Measurements from ENCODE around the gene ZNF71. TPM values are rescaled to one million over a fixed set of nuclear protein-coding genes. Genes with fewer than 3 reads are reported as not detected.
A peak's percentile ranks its signal among the peaks of the same experiment; 100 is the strongest.

ZNF71 gene
- total RNA-seq, 1 experiment from 2014 or later = 8.0 TPM

- TF ChIP-seq, protein P1, sequence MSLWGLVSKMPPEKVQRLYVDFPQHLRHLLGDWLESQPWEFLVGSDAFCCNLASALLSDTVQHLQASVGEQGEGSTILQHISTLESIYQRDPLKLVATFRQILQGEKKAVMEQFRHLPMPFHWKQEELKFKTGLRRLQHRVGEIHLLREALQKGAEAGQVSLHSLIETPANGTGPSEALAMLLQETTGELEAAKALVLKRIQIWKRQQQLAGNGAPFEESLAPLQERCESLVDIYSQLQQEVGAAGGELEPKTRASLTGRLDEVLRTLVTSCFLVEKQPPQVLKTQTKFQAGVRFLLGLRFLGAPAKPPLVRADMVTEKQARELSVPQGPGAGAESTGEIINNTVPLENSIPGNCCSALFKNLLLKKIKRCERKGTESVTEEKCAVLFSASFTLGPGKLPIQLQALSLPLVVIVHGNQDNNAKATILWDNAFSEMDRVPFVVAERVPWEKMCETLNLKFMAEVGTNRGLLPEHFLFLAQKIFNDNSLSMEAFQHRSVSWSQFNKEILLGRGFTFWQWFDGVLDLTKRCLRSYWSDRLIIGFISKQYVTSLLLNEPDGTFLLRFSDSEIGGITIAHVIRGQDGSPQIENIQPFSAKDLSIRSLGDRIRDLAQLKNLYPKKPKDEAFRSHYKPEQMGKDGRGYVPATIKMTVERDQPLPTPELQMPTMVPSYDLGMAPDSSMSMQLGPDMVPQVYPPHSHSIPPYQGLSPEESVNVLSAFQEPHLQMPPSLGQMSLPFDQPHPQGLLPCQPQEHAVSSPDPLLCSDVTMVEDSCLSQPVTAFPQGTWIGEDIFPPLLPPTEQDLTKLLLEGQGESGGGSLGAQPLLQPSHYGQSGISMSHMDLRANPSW (CRISPR knock-in tag; conservative IDR thresholded peaks at IDR 0.05; ENCODE audit: low read depth) = no peak
- TF ChIP-seq TP53 (CRISPR knock-in tag; IDR thresholded peaks at IDR 0.05) (no peak), JUN (CRISPR knock-in tag; IDR thresholded peaks at IDR 0.05) (no peak), MYBL2 (CRISPR knock-in tag; IDR thresholded peaks at IDR 0.05) (no peak), ZNF317 (CRISPR knock-in tag; IDR thresholded peaks at IDR 0.05; ENCODE audit: borderline replicate concordance, low read depth) (no peak), ZNF138 (CRISPR knock-in tag; conservative IDR thresholded peaks at IDR 0.05) (no peak)
- TF ChIP-seq, protein P2, sequence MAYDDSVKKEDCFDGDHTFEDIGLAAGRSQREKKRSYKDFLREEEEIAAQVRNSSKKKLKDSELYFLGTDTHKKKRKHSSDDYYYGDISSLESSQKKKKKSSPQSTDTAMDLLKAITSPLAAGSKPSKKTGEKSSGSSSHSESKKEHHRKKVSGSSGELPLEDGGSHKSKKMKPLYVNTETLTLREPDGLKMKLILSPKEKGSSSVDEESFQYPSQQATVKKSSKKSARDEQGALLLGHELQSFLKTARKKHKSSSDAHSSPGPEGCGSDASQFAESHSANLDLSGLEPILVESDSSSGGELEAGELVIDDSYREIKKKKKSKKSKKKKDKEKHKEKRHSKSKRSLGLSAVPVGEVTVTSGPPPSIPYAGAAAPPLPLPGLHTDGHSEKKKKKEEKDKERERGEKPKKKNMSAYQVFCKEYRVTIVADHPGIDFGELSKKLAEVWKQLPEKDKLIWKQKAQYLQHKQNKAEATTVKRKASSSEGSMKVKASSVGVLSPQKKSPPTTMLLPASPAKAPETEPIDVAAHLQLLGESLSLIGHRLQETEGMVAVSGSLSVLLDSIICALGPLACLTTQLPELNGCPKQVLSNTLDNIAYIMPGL (CRISPR knock-in tag; IDR thresholded peaks at IDR 0.05) = no peak
These were observed 32.3 kb upstream of the ZNF71 start (continued) for GRCh38 chr19:56562766-56563165.

- CTCF ChIA-PET = interaction anchor here (1.0 kb wide), 1 partner anchor 257 kb away, joined by 3 read pairs; no protein-coding TSS in a partner anchor
These were observed 28.2 kb upstream of the ZNF71 start for GRCh38 chr19:56566904-56567273.

More at GRCh38 chr19:56566904-56567273, 28.2 kb upstream of the ZNF71 start:
- Mint-ChIP-seq H3K4me1 (peaks cover 4% of the 10 kb centered on the region), H3K4me3 (peak overlapping the region; percentile 97), H3K27me3 (ENCODE audit: low read depth) (peaks cover 6% of the 10 kb centered on the region), H3K36me3 (peaks cover 65% of the 10 kb centered on the region), H3K9me3 (peaks cover 65% of the 10 kb centered on the region), H3K27ac (no peak overlapping the region)
- TF ChIP-seq FOXP1 (CRISPR knock-in tag; IDR thresholded peaks at IDR 0.05; ENCODE audit: borderline replicate concordance) = no peak
- TF ChIP-seq, protein P3, sequence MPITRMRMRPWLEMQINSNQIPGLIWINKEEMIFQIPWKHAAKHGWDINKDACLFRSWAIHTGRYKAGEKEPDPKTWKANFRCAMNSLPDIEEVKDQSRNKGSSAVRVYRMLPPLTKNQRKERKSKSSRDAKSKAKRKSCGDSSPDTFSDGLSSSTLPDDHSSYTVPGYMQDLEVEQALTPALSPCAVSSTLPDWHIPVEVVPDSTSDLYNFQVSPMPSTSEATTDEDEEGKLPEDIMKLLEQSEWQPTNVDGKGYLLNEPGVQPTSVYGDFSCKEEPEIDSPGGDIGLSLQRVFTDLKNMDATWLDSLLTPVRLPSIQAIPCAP (CRISPR knock-in tag; IDR thresholded peaks at IDR 0.05) = no peak
- TF ChIP-seq FOXP4 (CRISPR knock-in tag; IDR thresholded peaks at IDR 0.05) = no peak
- no peak for TF ChIP-seq IRF2 (CRISPR knock-in tag; IDR thresholded peaks at IDR 0.05; ENCODE audit: borderline replicate concordance, low read depth)
- TF ChIP-seq, protein P4, sequence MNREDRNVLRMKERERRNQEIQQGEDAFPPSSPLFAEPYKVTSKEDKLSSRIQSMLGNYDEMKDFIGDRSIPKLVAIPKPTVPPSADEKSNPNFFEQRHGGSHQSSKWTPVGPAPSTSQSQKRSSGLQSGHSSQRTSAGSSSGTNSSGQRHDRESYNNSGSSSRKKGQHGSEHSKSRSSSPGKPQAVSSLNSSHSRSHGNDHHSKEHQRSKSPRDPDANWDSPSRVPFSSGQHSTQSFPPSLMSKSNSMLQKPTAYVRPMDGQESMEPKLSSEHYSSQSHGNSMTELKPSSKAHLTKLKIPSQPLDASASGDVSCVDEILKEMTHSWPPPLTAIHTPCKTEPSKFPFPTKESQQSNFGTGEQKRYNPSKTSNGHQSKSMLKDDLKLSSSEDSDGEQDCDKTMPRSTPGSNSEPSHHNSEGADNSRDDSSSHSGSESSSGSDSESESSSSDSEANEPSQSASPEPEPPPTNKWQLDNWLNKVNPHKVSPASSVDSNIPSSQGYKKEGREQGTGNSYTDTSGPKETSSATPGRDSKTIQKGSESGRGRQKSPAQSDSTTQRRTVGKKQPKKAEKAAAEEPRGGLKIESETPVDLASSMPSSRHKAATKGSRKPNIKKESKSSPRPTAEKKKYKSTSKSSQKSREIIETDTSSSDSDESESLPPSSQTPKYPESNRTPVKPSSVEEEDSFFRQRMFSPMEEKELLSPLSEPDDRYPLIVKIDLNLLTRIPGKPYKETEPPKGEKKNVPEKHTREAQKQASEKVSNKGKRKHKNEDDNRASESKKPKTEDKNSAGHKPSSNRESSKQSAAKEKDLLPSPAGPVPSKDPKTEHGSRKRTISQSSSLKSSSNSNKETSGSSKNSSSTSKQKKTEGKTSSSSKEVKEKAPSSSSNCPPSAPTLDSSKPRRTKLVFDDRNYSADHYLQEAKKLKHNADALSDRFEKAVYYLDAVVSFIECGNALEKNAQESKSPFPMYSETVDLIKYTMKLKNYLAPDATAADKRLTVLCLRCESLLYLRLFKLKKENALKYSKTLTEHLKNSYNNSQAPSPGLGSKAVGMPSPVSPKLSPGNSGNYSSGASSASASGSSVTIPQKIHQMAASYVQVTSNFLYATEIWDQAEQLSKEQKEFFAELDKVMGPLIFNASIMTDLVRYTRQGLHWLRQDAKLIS (CRISPR knock-in tag; IDR thresholded peaks at IDR 0.05; ENCODE audit: borderline replicate concordance) = no peak
- no peak for TF ChIP-seq MAX (CRISPR knock-in tag; IDR thresholded peaks at IDR 0.05)
- TF ChIP-seq, protein P5, sequence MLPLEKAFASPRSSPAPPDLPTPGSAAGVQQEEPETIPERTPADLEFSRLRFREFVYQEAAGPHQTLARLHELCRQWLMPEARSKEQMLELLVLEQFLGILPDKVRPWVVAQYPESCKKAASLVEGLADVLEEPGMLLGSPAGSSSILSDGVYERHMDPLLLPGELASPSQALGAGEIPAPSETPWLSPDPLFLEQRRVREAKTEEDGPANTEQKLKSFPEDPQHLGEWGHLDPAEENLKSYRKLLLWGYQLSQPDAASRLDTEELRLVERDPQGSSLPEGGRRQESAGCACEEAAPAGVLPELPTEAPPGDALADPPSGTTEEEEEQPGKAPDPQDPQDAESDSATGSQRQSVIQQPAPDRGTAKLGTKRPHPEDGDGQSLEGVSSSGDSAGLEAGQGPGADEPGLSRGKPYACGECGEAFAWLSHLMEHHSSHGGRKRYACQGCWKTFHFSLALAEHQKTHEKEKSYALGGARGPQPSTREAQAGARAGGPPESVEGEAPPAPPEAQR (CRISPR knock-in tag; IDR thresholded peaks at IDR 0.05) = no peak
- TF ChIP-seq, protein P6, sequence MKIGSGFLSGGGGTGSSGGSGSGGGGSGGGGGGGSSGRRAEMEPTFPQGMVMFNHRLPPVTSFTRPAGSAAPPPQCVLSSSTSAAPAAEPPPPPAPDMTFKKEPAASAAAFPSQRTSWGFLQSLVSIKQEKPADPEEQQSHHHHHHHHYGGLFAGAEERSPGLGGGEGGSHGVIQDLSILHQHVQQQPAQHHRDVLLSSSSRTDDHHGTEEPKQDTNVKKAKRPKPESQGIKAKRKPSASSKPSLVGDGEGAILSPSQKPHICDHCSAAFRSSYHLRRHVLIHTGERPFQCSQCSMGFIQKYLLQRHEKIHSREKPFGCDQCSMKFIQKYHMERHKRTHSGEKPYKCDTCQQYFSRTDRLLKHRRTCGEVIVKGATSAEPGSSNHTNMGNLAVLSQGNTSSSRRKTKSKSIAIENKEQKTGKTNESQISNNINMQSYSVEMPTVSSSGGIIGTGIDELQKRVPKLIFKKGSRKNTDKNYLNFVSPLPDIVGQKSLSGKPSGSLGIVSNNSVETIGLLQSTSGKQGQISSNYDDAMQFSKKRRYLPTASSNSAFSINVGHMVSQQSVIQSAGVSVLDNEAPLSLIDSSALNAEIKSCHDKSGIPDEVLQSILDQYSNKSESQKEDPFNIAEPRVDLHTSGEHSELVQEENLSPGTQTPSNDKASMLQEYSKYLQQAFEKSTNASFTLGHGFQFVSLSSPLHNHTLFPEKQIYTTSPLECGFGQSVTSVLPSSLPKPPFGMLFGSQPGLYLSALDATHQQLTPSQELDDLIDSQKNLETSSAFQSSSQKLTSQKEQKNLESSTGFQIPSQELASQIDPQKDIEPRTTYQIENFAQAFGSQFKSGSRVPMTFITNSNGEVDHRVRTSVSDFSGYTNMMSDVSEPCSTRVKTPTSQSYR (CRISPR knock-in tag; IDR thresholded peaks at IDR 0.05) = no peak
- TF ChIP-seq CREB1 (CRISPR knock-in tag; IDR thresholded peaks at IDR 0.05) = no peak
- TF ChIP-seq, protein P7, sequence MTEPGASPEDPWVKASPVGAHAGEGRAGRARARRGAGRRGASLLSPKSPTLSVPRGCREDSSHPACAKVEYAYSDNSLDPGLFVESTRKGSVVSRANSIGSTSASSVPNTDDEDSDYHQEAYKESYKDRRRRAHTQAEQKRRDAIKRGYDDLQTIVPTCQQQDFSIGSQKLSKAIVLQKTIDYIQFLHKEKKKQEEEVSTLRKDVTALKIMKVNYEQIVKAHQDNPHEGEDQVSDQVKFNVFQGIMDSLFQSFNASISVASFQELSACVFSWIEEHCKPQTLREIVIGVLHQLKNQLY (CRISPR knock-in tag; IDR thresholded peaks at IDR 0.05) = no peak
- TF ChIP-seq JUN (CRISPR knock-in tag; IDR thresholded peaks at IDR 0.05) = no peak
- POLR2A ChIA-PET = no interaction called here
- peak; percentile 44 for DNase-seq (ENCODE audit: low spot score)
- peak; percentile 56 for ATAC-seq

Measured in WTC11 (cell line).